DMS114 treated with DMSO at 0.1 percent for 48 hours (cell line): Measurements from ENCODE around the gene GRID1.

Experiments
- DNase-seq: peaks from one replicate; lab custom pipeline; 2025; ENCODE audit not compliant: unreplicated experiment; lab: John Stamatoyannopoulos, UW

GRID1 gene

GRCh38 chr10:86340176-86340990 lies 26.2 kb downstream of the GRID1 start:
- no peak for DNase-seq

DNA sequence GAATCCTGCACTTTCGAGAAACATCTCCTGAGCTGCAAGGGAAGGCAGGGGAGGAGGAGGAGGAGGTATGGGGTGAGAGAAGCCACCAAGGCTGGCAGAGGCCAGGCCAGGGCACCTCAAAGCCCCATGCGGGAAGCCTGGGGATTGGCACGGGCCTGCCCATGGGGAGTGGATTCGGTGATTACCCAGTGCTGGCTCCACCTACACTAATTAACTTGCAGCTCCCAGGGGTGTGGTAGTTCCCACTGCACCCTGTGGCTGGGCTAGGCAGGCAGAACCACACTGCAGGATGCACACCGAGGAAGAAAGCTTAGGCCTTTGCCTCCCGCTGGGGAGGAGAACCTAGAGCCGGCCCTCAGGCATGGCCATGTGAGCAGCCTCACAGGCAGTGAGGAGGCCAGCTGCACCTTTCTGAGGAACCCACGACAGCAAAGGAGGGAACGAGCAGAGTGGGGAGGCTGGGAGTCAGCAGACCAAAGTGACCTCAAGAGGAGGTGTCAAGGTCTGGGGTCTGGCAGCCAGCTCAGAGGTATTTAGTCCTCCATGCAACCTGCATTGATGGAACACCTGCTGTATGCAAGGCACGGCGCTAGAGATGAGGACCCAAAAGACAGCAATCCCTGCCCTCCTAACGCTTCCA lies 27.2 kb downstream of the GRID1 start:
- DNase-seq: no peak

DNA sequence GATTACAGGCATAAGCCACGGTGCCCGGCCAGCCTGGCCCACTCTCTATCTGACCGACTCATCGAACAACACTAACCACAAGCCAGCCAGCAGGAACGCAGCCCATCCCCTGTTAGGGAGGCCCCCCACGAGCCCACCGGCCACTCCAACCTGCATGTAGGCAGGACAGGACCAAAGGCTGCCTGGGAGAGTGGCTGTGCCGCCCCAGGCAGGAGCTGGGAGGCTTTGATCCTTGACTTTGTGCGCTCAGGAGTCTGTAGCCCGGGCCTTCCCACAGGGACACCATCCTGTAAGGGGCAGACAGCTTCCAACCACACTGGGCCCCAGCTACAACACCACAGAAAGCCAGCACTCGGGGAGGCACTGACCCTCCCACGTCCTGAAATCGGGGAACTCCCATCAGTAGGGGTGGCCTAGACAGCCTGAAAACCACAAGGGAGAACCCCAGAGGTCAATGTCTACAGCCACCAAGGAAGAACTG lies 29.4 kb downstream of the GRID1 start:
- no peak for DNase-seq

DNA sequence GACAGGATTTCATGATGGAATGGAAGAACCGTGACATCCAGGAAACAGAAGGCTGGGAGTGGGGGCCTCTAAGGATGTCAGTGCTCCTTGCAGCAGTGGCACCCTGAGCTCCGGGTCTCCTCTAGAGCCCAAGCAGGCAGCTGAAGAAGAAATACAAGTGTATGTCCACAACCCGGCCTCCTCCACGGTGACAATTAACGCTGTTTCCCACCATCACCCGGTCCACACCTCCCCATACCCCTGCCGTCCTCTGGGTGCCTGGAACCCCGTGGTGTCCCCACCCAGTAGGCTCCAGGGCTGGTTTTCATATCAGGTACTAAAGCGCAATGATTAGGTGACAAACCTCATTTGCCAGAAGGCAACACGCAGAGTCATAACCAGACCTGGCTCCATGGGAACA lies 30.3 kb downstream of the GRID1 start:
- no peak for DNase-seq

GRCh38 chr10:86335831-86336230 lies 30.8 kb downstream of the GRID1 start:
- DNase-seq: no peak

- no peak for DNase-seq
Observed at GRCh38 chr10:86335257-86335656, 31.3 kb downstream of the GRID1 start.

DNA sequence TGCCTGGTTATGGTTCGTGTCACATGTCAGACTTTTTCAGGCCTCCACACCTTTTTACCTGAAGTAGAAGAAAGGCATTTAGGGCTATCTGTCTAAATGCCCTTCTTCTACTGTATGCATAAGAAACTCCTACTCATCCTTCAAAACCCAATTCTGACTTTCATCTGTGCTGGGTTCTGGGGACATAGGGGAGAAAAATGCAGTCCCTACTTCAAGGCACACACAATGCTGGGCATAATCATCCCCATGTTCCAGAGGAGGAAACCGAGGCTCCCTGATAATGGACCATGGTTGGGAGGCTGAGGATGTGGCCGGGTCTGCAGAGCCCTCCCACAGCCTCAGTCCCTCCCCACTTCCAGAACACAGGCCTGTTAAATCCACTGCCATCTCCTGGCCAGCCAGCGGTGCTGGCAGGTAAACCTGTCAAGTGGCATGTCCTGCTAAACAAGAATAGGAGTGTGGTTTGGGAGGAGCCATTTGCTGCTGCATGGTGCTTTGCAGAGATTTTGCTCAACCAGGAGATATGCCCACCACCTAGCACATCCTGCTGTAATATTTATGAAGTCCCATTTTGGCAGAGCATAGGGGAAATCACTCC lies 32.0 kb downstream of the GRID1 start:
- DNase-seq: no peak

- DNase-seq: no peak
Observed at GRCh38 chr10:86333826-86334487, 32.6 kb downstream of the GRID1 start.

DNA sequence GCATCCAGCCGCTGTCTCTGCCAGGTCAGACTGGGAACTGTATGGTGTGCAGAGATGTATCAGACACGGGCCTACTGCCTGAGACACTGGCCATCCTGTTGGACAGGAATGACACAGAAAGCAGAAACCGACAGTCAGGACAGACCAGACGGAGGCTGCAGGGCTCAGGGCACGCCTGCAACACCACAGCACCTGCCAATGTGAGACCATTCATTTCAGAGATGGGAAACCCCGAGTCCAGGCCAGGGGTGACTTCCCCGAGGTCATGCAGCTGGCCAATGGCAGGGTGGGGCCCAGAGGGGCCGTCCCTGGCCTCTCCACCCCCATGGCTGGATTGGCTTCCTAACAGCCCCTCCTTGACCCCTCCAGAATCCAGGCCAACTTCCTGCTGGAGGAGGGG lies 34.7 kb downstream of the GRID1 start:
- no peak for DNase-seq

DNA sequence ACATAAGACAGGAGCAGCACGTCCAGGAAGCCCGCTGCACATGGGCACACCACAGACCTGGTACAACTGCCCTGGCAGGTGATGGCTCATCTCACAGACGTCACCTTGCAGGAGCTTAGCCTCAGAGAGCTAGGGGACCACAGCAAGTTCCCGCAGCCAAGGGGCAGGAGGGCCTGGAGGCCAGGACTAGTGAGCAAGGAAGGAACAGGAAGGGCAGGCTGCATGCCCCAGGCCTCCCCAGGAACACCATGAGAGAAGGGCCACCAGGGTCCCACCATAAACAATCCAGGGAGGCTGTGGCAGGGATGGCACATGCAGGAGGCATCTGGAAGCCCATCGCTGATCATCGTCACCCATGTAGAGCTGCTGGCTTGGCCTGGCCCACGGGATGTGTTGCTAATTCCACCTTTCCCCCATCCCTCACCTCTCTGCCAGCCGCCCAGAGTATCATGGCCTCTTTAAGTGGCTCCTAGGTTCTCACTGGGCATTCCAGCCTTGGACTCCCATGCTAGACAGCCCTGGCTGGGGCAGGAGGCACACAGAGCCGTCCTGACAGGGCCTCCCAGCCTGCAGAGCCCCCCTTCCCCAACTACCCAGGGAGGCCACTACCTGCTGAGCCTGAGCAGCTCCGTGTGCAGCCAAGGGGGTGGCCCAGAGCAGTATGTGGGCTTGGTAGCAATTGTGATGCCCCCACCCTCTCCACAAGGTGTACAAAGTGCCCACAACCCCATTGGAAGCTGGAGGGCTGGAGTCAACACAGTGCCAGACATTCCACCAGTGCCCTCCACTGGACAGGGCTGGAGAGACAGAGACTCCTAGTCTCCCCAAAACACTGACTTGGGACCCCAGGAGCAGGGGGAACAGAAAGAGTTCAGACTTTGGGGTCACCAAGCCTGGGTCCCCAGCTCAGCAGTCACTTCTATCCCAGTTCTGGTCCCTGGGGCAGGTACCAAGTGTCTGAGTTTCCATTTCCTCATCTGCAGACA lies 35.5 kb downstream of the GRID1 start:
- no peak for DNase-seq

GRCh38 chr10:86329896-86330680 lies 36.5 kb downstream of the GRID1 start:
- no peak for DNase-seq

DNA sequence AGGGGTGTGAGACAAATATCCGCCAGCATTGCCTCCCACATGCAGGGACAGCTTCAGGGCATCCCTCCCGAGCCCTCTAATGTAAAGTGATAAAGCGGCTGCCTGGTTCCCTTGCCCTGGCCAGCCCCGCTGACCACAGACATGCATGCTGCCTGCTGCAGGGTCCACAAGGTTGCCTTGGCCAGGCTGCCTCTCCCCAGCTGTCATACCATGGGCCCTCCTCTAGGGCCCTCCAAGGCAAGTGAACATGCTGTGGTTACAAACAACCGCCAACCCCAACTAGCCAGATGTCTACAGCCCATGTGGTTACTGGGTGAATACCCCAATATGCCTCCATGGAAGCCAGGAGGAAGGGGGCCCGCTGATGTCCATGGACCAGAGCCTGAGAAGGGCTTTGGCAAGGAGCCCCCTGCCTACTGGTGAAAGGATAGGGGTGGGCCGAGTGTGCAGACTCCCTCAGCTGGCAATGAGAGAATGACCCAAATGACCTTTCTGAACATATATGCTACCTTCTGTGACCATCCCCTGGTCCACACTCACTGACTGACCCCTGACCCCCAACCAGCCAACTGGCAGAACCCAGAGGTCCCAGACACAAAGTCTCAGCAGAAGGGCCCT lies 37.4 kb downstream of the GRID1 start:
- DNase-seq: no peak

DNA sequence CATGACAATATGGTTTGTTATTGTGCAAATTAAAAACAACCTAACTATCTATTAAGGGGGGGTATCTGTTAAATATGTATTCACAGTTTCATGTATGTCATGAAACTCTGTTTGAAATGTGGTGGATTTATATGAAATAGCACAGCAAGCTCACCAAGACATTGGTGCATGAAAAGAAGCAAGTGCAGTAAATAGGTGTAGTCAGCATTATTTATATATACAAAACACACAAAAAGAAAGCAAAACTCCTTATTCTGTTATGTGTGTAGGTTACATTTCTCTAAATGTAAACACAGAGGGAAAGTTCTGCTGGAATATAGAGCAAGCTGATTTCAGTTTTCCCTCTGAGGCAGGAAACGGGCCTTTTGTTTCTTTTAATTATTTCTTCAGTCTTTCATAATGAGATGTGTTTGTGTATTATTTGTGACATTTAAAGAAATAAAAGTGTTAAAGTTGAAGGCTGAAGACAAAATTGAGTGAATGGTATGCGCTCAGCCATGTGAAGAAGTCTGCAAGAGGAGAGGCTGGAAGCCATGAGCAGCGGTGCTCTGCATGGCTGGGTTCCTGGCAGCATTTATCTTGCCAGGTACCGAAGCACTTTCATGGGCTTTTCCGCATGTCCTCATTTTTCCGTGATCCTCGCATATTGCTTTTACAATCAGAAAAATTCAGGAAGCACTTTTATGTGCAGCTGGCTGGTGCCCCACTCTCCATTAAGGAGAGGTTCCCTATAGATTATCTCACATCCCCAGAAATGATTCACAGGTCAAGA lies 38.5 kb downstream of the GRID1 start:
- DNase-seq: no peak

DNA sequence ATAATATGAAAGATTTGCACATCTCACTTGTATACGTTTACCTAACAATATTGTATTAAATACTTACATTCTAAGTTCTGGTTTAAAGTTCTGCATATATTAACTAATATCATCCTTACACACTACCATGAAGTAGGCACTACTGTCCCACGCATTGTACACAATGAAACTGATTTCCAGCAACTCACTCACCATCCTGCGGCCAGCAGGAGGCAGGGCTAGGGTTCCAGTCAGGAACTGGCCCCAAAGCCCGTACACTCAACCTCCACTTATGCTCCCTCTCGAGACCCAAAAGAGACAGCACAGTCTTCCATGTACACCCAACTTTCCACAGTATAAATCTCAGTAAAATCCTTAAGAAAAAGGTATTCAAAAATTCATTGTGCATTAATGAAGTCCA lies 41.4 kb downstream of the GRID1 start:
- no peak for DNase-seq

DNA sequence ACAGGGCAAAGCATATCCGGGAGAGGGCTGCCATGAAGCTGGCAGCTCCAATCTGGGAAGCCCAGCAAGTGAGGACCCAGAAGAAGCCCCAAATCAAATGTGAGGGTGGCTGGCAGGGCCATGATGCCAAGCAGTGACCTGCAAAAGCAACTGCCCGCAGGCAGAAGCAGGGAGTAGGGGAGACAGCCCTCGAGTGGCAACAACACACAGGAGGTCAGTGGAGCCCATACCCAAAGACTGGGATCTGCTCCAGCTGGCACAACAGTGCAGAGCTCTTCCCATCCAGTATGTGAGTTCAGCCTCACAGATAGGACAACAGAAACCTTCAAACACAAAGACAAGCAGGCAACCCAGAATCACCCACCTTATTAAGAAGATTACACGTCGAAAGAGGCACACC lies 45.0 kb downstream of the GRID1 start:
- no peak for DNase-seq

DNA sequence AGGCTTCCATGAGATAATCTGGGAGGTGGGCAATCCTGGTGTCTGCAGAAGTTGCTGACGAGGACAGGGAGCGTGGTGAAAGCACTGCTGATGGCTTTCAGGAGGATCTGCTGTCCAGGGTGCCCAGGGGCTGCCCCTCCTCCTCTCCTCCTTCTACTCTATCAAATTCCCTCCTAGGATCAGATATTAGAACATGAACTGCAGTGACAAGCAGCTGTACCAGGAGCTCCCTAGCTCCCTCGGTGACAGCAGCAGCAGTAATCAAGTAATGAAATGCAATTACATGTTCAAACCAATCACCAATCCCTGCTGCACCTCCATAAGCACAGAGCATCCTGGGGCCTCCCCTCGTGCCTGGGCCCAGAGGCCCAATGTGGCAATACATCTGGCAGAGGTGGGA lies 46.9 kb downstream of the GRID1 start:
- no peak for DNase-seq

DNA sequence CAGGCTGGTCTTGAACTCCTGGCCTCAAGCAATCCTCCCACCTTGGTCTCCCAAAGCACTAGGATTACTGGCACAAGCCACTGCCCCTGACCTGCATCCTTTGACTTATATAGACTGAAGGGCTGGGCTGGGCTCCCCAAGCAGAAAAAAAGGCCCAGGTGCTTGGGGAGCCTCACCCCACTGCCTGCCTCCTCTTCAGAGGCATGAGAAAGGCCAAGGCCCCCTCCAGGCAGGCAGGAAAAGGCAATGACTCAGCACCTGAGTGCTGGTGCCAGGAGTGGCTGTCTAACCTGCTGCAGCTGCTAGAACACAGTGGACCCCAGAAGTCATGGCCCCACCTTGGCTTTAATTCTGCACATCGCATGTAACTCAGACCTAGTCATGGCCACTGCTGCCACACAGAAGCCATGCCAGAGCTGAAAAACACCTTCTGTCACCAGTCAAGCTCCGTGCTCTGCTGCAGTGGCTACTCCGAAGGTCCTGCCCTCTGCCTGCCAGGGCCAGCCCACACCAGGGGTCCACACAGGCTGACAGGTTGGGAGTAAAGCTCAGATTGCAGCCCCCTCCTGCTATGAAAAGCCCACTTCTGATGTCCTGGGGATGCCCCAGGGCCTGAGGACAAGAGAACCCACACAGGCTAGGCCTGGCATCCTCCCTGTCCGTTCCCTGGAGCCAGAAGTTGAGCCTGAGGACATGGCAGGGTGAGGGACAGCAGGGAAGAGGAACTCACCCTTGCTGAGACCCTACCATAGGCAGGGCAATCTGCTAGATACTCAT lies 48.5 kb downstream of the GRID1 start:
- DNase-seq: no peak

GRCh38 chr10:86316990-86317389 lies 49.6 kb downstream of the GRID1 start:
- DNase-seq: no peak
